GM19351 (cell line): Measurements from ENCODE around the gene EPB42.

Experiments
- ATAC-seq: cut with Tn5 transposase; IDR thresholded peaks from one replicate; pipeline ENCODE4 v1.9.1; 2021; ENCODE audit warnings: mild to moderate bottlenecking, moderate library complexity; ENCODE audit not compliant: unreplicated experiment

Gene EPB42

DNA sequence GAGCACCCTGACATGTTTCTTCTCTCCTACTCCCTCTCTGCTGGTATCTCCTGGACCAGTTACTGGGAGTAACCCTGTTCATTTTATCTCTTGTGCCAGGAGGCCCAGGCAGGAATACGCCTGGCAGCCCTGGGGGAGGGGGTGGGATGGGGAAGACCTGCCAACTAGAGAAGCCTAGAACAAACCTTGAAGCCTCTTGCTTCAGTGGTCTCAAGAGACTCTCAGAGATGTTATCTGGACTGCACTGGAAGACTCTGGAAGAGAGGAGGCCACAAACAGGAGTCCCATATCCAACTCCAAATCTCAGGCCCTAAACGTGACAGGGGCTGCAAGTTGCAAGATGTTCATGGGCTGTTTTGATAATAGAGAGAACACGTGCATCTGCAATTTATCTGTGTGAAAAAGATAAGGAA, at the start of gene EPB42:
Gene EPB42, minus strand, starts transcription at position 28 of the 413 bp plus-strand sequence. CDS start 193 bp downstream, outside the sequence.
- no peak for ATAC-seq

DNA sequence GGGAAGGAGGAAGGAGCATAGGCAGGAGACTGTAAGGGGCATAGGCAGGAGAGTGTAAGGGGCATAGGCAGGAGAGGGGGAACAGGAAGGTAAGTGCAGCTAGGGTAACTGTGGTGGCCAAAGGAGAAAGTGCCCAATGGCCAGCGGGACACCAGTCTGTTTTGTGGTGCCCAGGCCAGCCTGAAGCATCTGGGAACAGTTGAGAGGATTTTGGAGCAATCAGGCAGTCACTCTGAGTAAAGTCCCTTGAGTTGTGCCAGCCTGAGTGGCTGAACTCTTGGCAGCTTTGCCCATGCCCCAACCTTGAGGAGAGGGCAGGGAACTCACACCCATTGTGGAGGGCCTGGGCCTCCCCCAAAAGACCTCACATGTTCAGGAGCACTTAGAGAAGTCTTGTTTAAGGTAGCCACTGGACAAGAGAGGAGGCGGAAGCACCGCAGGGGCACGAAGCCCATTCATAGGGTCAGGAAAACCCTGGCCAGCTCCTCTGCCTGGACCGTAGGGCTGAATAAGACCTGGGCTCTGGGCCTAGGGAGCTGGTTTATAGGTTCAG, 49.4 kb upstream of the EPB42 start:
- no peak for ATAC-seq

GRCh38 chr15:43268111-43269105, 47.6 kb upstream of the EPB42 start:
- no peak for ATAC-seq

DNA sequence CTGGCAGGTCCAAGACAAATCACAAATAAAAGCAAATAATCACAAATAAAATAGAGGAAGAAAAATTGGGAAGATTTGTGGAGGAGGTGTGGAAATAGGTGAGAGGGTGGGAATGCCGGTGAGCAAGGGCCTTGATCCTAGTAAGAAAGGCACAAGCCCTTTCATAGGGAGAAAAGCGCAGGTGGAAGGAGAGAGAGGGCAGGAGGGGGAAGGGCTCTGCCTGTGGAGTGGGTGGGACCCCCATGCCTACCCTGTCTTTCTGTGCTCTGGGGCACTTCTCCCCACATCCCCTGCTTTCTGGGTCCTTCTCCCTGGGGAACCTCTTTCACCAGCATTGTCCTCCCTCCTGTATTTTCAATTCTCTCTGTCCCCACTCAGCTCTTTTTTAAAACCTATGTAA, 46.6 kb upstream of the EPB42 start:
- ATAC-seq: no peak

DNA sequence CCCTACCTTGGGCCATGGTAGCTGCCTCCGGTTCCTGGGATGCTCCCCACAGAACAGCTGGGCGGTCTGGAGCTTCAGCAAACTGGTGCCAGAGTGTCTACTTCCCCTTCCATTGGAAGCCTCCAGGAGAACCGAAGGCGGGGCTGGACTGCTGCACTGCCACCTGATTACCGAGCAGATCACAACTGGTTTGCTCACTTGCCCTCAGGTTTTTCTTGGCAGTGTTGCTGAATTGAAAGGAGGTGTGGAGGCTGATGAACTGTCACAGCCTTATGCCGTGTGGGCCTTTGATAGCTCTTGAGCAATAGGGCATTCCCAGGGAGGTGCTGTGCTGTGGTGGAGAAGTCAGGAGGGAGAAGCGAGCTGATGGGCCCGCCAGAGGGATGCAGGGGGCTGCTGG, 46.0 kb upstream of the EPB42 start, which contains the start of gene TGM5:
Gene TGM5, minus strand, starts transcription at position 95 of the 400 bp plus-strand sequence. Its CDS starts 79 bp downstream, at position 16.
- no peak for ATAC-seq

DNA sequence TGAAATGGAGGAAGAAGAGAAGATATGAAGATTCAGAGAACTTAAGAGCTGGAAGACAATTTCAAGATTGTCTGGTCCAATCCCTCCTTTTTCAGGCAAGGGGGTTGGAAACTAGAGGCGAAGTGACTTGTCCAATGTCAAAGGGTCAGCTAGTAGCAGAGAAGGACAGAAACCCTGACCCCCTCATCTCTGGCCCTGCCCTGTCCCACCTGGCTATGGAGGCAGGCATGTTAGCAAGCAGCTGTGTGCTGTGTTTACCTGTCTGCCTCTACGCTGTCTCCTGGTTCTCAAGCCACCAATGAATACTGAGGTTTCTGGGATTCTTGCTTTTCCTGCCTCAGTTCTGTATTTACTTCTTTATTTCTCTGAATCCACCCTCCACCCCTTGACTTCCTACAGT, 45.6 kb upstream of the EPB42 start:
- no peak for ATAC-seq

DNA sequence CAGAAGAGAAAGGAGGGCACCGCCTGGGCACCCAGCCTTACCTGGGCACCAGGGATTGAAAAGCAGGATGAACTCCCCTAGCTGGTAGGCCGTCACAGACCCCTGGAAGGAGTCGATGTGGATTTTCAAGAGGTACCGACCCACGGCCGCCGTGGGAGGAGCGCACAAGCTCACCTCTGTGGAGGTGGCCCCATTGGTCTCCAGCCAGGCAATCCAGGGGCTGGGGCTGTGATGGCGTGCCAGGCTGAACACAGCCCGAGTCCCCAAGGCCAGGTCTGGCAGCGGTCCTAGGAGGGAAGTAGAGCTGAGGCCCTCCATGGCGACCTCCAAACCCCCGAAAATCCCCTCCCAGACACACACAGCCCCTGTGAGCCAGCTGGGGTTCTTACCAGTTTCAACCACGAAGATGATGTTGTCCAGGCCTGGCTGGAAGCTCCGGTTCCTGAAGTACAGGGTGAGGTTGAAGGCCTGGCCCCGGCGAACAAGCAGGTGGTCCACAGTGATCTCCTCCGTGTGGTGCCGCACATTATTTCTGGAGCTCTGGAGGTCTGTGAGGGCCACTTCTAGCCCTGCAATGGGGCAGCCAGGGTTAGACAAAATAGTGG, 39.3 kb upstream of the EPB42 start:
- ATAC-seq: no peak

DNA sequence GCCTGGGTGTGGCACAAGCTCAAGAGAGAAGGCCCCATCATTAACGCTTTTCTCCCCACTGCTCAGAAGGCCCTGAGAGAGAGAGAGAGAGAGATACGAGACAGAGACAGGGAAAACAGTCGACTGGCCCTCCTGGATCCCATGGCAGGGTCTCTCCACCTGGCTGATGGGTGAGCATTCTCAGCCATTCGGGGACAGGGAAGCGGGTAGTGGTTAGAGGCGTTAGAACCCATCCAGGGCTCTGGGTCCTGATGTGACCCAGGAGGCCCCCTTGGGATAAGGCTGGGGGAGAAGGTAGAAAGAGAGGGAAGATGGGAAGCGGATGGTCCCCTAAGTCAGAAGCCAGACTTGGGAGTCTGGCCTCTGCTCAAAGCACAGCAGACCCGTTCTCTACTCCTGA, 38.0 kb upstream of the EPB42 start:
- ATAC-seq: no peak

- ATAC-seq: no peak
These were observed 35.5 kb upstream of the EPB42 start for GRCh38 chr15:43256341-43256740.

- no peak for ATAC-seq
These were observed 34.6 kb upstream of the EPB42 start for GRCh38 chr15:43255376-43255775.

DNA sequence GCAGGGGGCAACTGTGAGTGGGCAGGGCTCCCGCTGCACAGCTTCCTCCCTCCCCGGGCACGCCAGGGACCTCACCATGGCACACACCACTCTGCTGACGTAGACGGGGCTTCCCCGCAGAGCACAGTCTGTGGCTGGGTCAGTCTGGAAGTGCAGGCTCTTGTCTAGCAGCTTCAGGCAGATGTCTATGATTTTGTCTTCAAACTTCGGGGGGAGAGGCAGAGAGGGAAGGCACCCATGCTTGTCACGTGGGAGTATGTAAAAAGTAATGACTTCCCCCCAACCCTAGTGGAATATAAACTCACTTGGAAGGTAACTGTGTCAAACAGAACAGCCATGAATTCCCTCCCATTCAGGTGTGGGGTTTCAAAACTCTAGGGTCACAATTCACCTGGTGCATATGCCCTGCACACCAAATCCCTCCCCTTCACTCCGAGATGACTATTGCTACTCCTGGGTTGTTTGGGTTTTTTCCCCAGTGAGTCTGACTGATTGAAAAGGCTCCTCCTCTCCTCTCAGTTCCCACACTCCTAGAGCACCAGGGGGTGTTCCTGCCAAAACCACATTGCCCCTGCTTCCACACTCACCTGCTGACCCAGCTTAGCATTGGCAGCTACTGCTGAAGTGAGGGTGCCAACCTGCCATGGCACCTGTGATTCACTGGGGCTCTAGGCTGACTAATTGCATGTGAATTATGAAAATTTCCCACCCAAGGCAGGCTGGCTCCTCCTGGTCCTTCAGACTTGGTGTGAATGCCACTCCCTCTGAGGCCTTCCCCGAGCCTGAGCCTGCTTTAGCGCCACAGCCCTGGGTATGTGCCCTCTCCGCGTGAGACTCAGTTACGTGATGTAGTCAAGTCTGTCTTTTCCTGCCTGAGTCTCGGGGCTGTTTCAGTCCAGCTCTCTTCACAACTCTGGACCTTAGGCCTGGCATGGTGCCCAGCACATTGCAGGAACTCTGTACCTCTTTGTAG, 32.9 kb upstream of the EPB42 start:
- peak; percentile 42 for ATAC-seq

DNA sequence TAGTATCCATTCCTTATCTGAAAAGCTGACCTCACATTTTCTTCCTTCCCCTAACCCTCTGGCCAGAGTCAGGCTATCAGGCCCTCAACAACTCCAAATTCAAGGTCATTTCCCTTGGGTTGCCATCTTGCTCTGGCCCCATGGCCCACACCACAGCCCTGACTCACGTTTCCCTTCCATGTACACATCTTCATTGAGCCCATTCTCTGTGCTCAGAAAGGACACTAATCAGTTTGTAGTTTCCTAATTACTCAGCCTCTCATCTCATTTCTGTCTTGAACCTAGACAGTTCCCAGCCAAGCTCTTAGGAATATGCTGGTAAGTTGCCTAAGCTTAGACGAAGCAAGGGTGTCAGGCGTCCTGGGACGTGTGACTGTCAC, 31.0 kb upstream of the EPB42 start:
- no peak for ATAC-seq

DNA sequence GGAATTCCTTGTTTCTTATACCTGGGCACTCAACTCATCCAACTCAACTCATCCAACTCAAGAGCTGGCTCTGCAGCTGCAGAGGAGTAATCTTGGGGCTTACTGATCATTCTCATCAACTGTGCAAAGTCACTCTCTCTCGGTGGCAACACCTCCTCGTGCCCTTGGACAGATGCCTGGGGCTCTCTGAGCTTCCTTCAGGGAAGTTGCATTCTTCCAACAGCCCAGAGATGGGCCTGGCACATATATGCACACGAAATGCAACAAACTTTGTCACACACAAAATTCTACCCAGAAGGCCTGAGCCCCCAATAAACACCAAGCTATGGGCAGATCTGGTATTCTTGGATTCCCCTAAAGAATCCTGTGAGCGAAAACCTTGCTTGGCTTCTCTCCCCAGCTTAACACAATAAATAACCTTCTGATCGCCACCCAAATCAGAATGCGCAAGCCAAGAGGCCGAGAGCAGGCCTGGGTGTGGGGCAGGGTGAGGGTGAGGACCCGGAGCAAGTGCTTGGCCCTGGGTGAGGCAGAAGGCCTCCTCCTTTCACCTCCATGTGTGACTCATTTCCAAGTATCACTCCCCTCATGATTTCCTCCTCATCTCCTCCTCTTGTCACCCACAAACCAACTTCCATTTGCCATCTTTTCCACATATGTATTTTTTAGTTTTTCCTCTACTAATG, 30.5 kb upstream of the EPB42 start:
- no peak for ATAC-seq

- ATAC-seq: no peak
These were observed 30.0 kb upstream of the EPB42 start for GRCh38 chr15:43250785-43251184.

GRCh38 chr15:43249699-43250203, 28.9 kb upstream of the EPB42 start:
- ATAC-seq: peak; percentile 62

- ATAC-seq: peak; percentile 6
These were observed 28.4 kb upstream of the EPB42 start for GRCh38 chr15:43249236-43249635.

- ATAC-seq: no peak
These were observed 25.5 kb upstream of the EPB42 start for GRCh38 chr15:43246261-43246774.

DNA sequence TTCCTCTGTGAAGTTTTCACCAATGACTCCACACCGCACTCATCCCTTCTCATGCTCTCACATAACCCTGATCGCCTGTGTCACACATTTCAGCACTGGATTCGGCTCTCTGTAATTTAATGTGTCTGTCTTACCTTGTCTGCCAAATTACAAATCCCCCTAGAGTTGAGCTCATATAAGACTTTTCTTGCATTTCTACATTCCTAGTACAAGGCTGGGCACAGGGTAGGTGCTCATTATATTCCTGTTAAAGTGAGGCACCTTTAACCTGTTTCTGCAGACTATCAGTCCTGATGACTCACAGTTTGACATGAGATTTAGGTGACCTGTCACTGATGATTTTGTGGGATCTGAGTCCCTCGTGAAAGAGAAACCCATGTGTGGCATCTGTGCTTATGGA, 23.3 kb upstream of the EPB42 start:
- ATAC-seq: no peak

DNA sequence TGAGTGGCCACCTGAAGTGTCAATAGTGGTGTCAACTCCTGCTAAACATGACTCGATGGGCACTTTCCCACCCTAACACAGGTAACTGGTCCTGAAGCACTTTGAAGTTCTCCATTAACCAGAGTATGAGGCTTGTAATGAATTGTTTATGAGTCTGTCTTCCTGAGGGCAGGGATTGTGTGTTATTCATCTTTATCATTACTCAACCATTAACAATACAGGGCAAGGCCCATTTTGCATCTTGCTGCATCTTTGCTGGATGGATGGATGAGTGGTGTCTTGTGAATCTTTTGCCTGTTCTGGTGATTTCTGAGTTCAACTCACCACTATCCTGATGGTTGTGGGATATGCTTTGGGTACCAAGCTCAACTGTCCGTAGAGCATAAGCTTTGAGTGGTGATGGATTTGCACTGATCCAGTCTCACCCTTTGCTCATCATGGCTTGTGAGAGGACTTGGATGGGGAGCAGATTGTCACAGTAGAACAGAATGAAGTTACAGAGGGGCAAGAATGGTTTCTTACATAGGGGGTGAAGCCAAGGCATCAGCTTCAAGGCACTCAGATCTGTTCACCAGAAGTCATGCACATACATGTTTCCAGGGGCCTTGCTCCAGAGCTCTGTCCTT, 22.3 kb upstream of the EPB42 start:
- ATAC-seq: no peak
